GM15510 (cell line): Measurements from ENCODE around the gene COIL.

Experiments used
- POLR2A ChIP-seq: IDR thresholded peaks from 3 replicates; pipeline ENCODE4 v1.6.1; 2011; ENCODE audit warnings: borderline replicate concordance; ENCODE audit not compliant: insufficient read length; ENCODE audit errors: extremely low read depth

Gene COIL

DNA sequence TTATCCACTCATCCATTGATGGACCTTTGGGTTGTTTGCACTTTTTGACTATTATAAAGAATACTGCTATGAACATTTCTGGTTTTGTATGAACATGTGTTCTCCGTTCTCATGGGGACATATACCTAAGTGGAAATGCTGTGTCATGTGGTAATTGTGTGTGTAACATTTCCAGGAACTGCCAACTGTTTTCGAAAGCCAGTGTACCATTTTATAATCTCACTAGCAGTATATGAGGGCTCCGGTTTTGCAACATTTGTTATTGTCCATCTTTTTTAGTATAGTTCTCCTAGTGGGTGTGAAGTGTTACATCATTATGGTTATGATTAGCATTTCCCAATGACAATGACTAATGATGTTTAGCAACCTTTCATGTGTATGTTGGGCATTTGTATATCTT lies 41.9 kb downstream of the COIL start:
- no peak for TF ChIP-seq POLR2A

DNA sequence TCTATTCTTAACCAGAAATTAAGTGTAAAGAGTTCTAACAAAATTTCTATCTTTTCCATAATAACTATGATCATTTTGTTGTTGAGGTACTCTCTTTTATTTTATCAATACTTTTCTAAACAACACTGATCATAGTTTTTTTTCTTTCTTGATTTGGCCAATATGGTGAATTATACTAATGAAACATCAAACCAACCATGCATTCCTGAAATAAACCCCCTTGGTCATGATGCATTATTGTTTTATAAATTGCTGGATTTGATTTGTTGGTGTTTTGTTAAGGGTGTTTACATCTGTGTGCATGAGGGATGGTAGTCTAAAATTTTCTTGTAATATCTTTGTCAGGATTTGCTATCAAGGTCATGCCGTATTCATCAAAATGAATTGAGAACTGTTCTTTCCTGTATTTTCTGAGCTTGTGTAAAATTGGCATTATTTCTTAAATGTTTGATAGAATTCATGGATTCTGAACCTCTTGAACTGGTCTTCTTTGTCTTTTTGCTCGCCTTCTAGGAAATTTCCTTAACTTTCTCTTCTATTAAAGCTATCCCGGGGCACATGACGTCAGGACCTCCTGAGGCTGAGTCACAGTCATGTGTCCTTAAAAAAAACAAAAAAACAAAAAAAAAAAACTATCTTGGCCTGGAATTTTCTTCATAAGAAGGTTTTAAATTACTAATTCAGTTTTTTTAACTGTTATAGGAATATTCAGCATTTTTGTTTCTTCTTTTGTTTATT lies 43.1 kb downstream of the COIL start:
- TF ChIP-seq POLR2A: no peak

DNA sequence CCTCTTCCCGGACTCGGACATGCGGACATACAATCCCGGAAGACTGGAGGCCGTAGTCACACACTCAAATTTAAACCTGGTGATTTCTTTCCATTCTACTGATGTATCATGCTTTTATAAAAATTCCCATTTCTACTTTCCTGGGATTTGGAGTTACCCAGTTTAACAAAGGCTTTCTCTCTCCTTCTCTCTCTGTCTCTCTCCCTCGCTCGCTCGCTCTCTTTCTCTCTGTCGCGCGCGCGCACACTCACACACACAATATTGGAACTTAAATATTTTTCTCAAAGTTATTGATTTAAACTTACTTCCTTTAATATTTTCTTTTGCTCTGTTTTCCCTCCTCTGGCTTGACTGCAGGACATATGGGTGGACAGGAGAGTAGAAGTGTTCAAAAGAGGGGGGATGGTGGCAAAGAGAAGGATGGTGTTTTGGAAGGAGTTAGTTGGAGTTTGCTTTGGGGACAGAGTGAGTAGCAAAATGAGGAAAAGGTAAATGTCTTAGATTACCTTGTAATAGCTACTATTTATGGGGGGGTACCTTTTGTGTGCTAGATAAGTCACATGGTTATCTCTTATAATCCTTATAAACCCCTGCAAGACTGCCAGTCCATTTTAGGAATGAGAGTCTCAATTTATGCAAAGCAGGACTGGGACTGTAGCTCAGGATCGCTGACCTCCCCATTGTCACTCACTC lies 46.1 kb downstream of the COIL start:
- no peak for TF ChIP-seq POLR2A

DNA sequence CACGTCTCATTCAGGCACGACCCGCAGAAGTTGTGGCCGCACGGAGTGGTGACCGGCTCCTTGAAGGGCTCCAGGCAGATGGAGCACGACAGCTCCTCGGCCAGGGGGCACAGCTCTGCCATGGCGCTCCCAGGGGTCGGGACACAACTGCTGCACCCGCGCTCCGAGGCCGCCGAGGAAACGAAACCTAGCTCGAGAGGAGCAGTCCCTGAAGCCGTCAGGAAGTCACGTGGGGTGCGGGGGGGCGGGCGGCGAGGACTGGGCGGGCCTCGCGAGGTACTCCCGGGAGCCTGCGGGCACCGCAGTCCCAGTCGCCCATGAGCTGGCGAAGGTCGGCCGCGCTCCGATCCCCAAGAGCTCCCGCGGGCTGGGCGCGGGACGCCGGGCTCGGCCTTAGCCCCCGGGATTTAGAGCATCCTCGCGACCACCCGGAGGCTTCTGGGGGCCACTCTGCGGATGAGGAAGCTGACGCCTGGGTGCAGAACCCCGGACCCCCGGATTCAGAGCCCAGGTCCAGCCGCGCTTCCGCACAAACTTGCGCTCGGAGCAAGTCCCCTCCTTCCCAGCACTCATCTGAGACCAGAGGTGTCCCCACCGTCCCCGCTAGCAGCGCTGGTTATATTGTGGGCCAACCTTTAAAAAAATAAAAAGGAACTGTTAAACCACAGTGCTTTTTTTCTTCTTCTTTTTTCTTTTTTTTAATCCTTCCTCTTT lies 46.8 kb downstream of the COIL start, which contains the start of gene TRIM25:
Gene TRIM25, minus strand, starts transcription at position 183 of the 714 bp plus-strand sequence. Its CDS starts 61 bp downstream, at position 122.
- TF ChIP-seq POLR2A: peak; percentile 100

DNA sequence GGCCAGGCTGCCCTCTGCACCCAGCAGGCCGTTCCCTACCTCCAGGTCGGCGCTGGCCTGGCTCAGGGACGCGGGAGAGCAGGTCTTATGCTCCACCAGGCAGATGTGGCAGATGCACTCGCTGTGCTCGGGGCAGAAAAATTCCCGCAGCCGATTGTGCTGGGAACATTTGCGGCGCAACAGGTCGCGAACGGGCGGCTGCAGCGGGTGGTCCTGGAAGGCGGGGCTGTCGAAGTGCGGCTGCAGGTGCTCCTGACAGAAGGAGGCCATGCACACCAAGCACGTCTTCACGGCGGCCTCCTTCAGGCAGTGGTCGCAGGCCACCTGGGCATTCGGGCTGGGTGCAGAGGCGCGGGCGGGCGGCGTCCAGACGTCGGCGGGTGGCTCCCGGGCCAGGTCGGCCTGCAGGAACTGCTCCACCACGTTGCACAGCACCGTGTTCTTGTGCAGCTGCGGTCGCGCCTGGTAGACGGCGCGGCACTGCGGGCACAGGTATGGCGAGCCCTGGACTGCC lies 47.4 kb downstream of the COIL start:
- TF ChIP-seq POLR2A: no peak

DNA sequence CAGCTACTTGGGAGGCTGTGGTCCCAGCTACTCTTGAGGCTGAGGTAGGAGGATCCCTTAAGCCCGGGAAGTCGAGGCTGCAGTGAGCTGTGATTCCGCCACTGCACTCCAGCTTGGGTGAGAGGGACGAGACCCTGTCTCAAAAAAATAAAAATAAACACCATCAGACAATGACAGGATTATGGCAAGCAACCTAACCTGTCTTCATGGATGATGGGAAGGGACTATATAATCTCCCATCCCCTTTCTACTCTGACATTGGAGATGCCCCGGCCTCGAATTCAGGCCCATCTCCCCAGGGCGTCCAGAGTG lies 47.9 kb downstream of the COIL start:
- TF ChIP-seq POLR2A: no peak

DNA sequence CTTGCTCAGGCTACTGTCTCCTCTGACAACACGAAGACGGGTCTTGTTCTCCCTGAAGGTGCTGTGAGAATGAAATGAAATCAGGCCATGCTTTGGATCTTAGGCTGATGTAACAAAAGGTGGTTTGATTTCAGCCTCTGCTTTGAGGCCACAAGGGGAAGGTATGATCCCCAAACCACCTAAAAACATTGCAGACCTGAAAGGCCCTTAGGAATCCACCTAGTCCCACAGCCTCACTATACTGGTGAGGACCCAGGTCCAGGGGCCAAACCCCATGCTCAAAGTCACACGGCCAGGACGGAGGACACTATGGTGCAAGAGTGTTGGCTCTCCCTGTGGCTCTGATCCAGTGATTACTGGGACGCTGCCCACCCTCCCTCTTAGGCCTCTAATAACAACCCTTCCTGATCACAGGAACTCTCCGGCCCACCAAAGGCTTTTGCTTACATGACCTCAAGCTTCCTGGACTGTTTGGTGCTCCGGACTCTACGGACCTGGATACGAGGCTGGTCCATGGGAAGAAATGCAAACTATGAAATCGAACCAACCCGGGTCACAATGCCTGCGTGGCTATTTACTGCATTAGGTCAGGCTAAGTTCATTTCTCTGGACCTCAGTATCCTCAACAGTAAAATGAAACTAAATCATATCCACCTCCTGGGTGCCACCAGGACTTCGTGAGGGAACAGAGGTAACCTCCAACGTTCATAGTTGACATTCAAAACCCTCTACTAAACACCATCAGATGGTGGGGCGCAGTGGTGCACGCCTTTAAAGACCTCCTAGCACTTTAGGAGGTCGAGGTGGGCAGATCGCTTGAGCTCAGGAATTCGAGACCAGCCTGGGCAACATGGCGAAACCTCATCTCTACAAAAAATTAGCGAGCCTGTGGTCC lies 48.5 kb downstream of the COIL start:
- TF ChIP-seq POLR2A: no peak

DNA sequence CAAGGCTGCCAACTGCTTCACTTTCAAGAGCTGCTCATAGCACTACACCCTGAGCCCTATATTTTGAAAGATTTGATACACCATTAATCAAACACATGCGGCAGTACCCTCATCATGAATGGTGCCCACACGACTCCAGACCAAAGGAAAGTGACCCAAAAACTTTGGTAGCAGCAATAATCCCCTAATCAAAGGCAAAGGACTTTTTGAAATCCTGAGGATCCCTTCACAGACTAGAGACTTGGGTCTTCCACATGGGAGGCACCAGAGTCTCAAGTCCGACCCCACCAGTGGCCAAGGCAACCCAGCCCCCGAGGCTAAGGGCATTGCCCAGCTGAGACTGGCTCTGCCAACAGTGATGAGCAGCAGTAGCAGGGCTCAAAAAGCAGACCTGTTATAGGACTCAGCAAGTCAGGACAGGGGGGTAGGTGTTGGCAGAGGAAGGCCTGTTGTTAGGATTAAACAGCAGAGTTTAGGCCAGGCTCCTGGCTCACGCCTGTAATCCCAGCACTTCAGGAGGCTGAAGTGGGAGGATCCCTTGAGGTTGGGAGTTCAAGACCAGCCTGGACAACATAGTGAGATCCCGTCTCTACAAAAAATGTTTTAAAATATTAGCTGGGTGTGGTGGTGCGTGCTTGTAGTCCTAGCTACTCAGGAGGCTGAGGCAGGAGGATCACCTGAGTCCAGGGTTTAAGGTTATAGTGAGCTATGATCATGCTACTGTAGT lies 50.2 kb downstream of the COIL start:
- no peak for TF ChIP-seq POLR2A

DNA sequence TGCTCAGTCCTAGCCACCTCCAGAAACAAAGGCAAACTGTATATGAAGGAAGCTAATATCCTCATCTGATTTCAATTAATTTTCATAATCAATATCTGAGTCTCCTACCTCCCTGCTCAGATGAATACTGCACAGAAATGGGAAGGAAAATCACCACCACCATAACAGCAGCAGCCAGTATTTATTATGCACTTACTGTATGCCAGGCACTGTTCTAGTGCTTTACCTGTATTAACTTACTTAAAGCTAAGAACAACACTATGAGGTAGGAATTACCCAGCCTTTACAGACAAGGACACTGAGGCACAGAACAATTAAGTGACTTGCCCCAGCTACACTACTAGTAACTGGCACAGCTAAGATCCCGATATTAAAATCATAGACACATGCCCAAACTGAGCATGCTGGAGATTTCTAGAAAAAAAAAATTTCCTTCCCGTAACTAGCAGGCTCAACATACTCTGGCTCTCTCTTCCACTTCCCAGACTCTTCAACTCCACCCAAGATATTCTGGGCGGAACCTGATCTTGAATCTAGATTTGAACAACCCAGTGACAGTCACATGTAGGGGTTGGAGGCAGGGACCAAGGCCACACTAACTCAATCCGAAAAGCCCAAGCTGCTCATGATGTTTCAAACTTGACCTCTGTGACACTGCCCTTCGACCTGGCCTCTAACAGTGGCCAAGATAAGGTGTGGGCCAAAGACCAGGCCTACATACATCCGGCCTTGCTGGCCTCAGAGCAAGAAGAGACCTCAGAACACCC lies 50.9 kb downstream of the COIL start:
- TF ChIP-seq POLR2A: no peak

DNA sequence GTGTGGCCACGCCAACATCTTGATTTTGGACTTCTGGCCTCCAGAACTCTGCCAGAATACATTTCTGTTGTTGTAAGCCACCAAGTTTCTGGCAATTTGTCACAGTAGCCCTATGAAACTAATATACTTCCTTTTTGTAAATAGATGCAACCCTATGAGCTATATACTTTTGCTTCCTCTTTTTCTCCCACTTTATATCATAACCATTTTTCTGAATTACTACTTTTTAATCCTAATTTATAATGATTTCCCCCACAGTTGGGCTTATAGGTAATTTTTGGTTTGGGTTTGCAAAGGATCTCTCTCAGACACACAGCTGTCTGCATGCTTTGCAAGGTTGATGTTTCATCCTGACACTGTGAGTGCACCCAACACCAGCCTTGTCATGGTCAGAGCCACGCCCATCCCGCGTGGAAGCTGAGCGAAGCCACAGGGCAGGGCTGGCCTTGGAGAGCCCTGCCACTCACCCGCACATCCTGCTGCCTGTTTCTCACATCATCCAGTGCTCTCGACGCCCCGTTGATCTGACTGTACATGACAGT lies 52.8 kb downstream of the COIL start:
- no peak for TF ChIP-seq POLR2A

DNA sequence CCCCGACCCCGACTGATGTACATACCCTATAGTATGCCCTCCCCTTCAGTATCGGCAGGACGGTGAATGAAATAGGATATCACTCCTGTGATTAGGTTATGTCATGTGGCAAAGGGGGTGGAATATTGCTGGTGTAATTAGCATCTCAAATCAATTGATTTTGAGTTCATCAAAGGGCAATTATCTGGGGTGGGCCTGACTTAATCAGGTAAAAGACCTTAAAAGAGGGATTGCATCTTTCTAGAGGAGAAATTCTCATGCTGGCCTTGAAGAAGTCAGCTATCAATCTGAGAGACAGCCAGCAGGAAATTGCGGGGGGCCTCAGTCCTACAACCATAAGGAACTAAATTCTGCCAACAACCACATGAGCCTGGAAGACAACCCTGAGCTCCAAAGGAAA lies 57.3 kb downstream of the COIL start:
- no peak for TF ChIP-seq POLR2A

DNA sequence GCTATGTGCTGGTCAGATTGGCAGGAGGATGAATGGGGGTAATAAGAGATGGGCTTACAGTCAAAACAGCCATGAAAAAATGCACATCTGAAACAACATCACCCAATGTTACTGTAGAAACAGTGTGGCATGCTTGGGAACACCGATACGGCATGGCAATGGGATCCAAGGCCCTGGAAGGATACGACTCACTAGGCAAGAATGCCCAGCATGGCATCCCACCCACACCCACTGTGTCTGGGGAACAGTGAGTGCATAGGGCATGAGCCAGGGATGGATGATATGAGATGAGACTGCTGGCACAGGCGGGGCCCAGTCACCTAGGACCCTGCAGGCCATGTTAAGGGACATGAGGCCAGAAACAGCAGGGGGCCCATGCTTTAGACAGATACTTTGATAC lies 58.5 kb downstream of the COIL start:
- TF ChIP-seq POLR2A: no peak

DNA sequence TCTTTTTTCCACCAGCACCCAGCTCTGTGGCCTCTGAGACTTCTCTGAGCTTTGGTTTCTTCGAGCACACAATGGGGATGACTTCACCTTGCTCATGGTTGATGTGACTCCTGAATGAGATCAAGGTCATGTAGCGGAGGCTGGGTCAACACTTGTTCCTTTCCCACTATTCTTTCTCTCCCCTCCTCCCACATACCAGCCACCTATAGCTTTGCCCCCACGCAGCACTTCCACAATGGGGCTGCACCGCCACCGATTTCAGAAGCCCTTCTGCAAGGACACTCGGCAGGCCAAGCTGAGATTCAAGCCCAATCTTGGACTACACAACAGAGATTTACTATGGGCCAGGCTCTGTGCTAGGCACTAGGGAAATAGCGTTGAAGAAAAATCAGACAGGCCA lies 61.4 kb downstream of the COIL start:
- no peak for TF ChIP-seq POLR2A
